Testis (tissue), 2 donors: Measurements from ENCODE around the gene INSIG1.

Experiments used
- POLR2A ChIP-seq: fragments of 450-650 bp; IDR thresholded peaks from one replicate; pipeline ENCODE4 v1.6.1; 2017; ENCODE audit warnings: antibody characterized with exemption, mild to moderate bottlenecking, moderate library complexity
- TF ChIP-seq, protein P1 (sequence below), 3 experiments: fragments of 450-650 bp in 2 of 3; fragments of 200-600 bp in 1 of 3; sonication (generic) in 1 of 3; IDR thresholded peaks; one replicate each; pipeline ENCODE4 v1.5.1; 2016 to 2019; ENCODE audit warnings: antibody characterized with exemption in 3 of 3, mild to moderate bottlenecking in 2 of 3, moderate library complexity in 1 of 3

DNA sequence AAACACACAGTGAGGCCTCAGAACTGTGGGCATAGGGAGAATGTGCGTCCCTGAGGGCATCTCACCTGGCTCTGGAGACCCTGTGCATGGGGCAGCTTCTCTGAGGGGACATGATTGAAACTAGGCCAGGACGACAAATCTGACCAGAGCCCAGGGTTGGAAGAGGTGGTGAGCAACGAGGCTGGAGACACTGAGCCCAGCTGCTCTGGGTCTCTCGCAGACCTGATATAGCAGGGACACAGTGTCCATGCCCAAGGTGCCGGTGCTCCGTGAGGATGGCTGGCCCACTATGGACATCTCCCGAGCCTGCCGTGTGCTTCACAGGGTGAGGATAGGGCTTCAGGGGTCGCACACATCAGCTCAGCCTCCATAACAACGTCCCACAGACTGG lies 49.3 kb upstream of the INSIG1 start:
- TF ChIP-seq, protein P1, sequence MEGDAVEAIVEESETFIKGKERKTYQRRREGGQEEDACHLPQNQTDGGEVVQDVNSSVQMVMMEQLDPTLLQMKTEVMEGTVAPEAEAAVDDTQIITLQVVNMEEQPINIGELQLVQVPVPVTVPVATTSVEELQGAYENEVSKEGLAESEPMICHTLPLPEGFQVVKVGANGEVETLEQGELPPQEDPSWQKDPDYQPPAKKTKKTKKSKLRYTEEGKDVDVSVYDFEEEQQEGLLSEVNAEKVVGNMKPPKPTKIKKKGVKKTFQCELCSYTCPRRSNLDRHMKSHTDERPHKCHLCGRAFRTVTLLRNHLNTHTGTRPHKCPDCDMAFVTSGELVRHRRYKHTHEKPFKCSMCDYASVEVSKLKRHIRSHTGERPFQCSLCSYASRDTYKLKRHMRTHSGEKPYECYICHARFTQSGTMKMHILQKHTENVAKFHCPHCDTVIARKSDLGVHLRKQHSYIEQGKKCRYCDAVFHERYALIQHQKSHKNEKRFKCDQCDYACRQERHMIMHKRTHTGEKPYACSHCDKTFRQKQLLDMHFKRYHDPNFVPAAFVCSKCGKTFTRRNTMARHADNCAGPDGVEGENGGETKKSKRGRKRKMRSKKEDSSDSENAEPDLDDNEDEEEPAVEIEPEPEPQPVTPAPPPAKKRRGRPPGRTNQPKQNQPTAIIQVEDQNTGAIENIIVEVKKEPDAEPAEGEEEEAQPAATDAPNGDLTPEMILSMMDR (IDR thresholded peaks at IDR 0.05) = no peak
- TF ChIP-seq POLR2A = no peak
